Bronchial epithelial cell (primary cell): ENCODE measurements around the gene SPG11. TPM values are rescaled to one million over a fixed set of nuclear protein-coding genes. Genes with fewer than 3 reads are reported as not detected.
"Not testable (repeated sequence)": the region's sequence is repeated elsewhere in the genome, so short reads cannot be mapped to it uniquely, and the experiment has no call there.

Experiments used
- DNase-seq: peaks from one replicate; pipeline ENCODE4 v3.0.0-alpha.2; 2010; ENCODE audit warnings: low read depth
- FAIRE-seq: peaks from 2 replicates; lab custom pipeline; 2011; peaks lifted over from hg19 to GRCh38; lab: Jason Lieb, UNC
- H3K27me3 ChIP-seq: 2 replicates; pipeline ENCODE4 v1.5.1; 2011; ENCODE audit warnings: low read length; ENCODE audit not compliant: control insufficient read depth, insufficient read depth
- H3K36me3 ChIP-seq: 2 replicates; pipeline ENCODE4 v1.5.1; 2011; ENCODE audit warnings: low read length; ENCODE audit not compliant: control insufficient read depth, insufficient read depth
- H3K4me3 ChIP-seq: 2 replicates; pipeline ENCODE4 v1.5.1; 2011; ENCODE audit warnings: mild to moderate bottlenecking, low read depth, low read length, control low read depth
- total RNA-seq: library from RNA; depleted of rRNA; stranded (reverse); fragments of >200 nt; gene quantifications from 2 replicates; pipeline ENCODE4 v1.2.1, GENCODE V29; 2014
- TF ChIP-seq, protein P1 (sequence below): IDR thresholded peaks from 2 replicates; pipeline ENCODE4 v1.5.1; 2011; ENCODE audit warnings: mild to moderate bottlenecking, moderate library complexity, low read length, control low read depth, inconsistent platforms; ENCODE audit not compliant: insufficient read depth, severe bottlenecking

Gene SPG11
- total RNA-seq, 1 donor from 2014 or later: 49.8 TPM

DNA sequence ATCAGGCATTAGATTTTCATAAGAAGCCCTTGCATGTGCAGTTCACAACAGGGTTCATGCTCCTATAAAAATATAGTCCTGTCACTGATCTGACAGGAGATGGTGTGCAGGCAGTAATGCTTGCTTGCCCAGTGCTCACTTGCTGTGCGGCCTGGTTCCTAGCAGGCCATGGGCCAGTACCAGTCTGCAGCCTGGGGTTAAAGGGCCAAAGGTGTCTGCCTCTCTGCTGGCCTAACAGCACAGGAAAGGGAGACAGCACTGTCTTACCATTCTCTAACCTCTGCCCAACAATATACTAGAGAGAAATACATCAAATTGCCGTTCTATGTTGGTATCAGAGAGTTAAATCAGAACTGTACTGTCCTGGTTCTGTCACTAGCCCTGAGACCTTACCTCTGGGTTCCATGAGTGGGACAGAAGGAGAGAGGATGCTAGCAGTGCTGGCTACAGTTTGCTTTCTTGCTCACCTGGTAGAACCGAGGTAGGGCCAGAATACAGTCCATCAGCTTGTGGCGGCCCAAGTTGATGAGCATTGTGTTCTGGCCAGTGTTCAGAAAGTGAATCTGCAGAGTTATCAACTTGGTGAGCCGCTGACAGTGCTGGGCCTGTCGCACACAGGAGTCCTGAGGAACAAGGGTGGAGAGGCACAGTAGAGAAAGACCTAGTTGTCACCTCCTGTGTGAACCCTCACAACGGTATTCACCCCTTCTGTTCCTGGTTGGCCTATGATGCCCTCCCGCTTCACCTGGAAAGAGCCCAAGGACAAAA, 97.9 kb downstream of the SPG11 start:
- Histone ChIP-seq H3K27me3 (no peaks in the 10 kb centered on the region), H3K4me3 (no peak overlapping the region), H3K36me3 (peaks cover 20% of the 10 kb centered on the region)
- TF ChIP-seq, protein P1, sequence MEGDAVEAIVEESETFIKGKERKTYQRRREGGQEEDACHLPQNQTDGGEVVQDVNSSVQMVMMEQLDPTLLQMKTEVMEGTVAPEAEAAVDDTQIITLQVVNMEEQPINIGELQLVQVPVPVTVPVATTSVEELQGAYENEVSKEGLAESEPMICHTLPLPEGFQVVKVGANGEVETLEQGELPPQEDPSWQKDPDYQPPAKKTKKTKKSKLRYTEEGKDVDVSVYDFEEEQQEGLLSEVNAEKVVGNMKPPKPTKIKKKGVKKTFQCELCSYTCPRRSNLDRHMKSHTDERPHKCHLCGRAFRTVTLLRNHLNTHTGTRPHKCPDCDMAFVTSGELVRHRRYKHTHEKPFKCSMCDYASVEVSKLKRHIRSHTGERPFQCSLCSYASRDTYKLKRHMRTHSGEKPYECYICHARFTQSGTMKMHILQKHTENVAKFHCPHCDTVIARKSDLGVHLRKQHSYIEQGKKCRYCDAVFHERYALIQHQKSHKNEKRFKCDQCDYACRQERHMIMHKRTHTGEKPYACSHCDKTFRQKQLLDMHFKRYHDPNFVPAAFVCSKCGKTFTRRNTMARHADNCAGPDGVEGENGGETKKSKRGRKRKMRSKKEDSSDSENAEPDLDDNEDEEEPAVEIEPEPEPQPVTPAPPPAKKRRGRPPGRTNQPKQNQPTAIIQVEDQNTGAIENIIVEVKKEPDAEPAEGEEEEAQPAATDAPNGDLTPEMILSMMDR: no peak
- DNase-seq (no peak), FAIRE-seq (no peak)

DNA sequence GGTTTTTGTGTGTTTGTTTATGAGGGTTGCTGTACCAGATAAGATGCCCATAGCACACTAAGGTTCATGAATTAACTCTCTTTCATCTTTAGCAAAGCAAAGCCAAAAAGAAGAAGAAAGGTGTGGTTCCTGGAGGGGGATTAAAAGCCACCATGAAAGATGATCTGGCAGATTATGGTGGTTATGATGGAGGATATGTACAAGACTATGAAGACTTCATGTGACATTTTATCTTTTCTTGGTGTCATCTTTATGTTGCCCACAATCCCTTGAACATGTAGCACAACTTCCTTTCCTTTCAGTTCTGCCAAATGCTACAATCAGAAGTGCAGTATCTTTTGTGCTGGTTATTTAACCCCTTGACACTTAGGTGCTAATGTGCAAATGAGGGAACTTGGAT, 102.5 kb downstream of the SPG11 start:
- peaks cover 17% of the 10 kb centered on the region for H3K36me3 ChIP-seq

DNA sequence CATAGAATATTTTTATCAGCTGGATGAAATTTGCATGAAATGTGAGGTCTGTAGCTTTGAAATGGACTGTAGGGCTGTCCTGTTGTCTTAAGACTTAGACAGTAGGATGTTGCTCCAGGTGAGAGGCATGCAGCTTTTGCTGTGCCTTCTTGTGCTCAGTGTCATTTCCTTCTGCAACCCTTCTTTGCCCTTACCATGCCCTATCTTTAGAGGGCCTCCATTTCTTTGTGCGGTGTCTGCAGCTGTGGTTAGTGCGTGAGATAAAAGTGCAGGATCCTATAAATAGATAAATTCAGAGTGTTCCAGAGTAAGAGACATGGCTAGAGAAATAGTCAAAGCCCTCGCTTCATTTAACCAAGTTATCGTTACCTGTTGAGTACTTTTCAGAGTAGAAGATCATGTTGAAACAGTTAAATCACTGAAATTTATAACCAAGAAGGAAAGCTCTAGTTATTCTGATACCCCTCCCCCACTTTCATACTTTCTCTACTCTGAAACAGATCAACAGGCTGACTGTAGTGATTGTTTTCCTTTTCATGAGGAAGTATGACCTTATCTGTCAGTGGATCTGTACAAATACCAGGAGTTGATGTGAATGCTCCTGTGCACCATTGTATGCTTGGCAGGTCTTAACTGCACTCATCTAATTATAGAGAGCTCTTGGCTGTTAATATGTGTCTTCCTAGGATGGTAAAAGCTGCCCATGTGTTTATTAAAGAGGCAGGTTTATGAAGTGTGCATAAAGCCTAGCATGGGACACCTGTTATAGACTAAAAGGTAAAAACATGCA, 108.3 kb downstream of the SPG11 start:
- TF ChIP-seq, protein P1: no peak
- no peak for FAIRE-seq
- Histone ChIP-seq H3K4me3 (no peak overlapping the region), H3K36me3 (peaks cover 9% of the 10 kb centered on the region), H3K27me3 (no peaks in the 10 kb centered on the region)
- DNase-seq: no peak

More for the DNA sequence above, 102.5 kb downstream of the SPG11 start:
- not testable (repeated sequence) for DNase-seq, FAIRE-seq, H3K4me3 ChIP-seq, H3K27me3 ChIP-seq

DNA sequence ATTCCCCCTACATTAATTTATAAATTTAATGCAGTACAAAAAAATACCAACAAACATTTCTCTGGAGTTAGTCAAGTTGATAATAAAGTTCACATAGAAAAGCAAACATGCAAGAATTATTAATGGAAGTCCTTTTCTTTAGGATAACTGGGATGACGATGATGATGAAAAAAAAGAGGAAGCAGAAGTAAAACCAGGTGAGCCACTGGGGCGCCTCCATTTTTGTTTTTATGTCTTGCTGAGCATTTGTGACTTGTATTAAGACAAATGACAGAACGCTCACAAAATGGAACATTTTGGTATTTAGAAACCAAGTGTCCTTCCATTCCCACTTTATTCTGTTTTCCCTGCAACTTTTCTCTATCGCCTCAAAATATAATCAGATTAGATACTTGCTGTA, 112.7 kb downstream of the SPG11 start:
- TF ChIP-seq, protein P1: no peak
- FAIRE-seq: no peak
- no peak for DNase-seq
- Histone ChIP-seq H3K4me3 (no peak overlapping the region), H3K27me3 (no peaks in the 10 kb centered on the region), H3K36me3 (peaks cover 6% of the 10 kb centered on the region)

DNA sequence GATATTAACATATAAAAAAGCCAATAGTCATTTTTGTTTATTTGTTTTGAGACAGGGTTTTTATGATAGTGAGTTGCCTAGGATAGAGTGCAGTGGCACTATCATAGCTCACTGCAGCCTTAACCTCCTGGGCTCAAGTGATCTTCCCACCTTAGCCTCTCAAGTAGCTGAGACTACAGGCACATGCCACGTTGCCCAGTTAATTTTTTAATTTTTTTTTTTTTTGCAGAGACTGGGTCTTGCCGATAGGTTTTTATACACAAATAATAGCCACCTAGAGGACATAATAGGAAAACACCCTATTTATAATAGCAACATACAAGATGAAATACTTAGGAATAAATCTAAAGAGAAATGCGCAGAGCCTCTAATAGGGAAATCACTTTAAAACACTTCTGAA, 113.2 kb downstream of the SPG11 start:
- Histone ChIP-seq H3K36me3 (peaks cover 4% of the 10 kb centered on the region), H3K27me3 (no peaks in the 10 kb centered on the region), H3K4me3 (no peak overlapping the region)
- TF ChIP-seq, protein P1: peak; percentile 22
- FAIRE-seq (no peak), DNase-seq (peak; percentile 58)

DNA sequence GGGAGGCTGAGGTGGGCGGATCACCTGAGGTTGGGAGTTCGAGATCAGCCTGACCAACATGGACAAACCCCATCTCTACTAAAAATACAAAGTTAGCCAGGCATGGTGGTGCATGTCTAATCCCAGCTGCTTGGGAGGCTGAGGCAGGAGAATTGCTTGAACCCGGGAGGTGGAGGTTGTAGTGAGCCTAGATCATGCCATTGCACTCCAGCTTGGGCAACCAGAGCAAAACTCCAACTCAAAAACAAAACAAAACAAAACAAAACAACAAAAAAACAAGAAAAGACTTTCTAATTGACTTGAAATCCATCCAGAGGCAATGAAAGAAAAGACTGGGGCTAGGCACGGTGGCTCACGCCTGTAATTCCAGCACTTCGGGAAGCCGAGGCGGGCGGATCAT, 114.3 kb downstream of the SPG11 start:
- DNase-seq, H3K4me3 ChIP-seq, FAIRE-seq, H3K27me3 ChIP-seq, H3K36me3 ChIP-seq: not testable (repeated sequence)
